HG03060 (cell line): Measurements from ENCODE around the gene PSKH1.
A peak's percentile ranks its signal among the peaks of the same experiment; 100 is the strongest.

Experiments used
- ATAC-seq: cut with Tn5 transposase; IDR thresholded peaks from one replicate; pipeline ENCODE4 v1.9.1; 2021; ENCODE audit warnings: low read depth, moderate number of reproducible peaks; ENCODE audit not compliant: unreplicated experiment

Gene PSKH1

GRCh38 chr16:67922740-67923139 lies 29.7 kb downstream of the PSKH1 start:
- ATAC-seq, result no peak

DNA sequence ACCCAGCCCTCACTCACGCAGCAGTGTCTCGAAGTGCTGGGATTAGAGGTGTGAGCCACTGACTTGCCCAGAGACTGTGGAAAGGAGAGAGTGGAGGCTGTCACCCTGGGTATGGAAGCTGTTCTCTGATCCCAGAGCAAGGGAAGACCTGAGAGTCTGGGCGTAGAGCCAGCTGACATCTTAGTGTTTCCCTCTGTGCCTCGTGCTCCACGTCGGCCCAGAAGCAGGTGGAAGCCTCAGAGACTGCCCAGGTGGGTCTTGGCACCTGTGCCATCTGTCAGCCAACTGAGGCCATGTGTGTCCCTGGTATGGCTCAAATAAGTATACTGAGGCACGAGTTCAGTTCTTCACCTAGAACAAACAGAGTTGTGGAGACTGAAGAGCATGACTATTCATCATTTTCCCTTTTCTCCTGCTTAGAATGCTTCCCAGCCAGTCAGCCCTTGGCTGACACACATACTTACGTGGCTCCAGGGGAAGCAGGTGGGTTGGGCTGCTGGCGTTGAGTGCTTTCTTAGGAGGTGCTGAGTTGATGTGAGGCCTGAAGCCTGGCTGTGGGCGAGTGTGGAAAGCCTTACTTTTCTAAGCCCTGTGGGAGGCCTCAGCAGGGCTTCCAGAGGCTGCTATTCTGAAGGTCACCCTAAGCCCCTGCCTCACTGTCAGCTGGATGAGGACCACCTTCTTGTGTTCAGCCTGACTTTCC lies 30.5 kb downstream of the PSKH1 start:
- no peak for ATAC-seq

DNA sequence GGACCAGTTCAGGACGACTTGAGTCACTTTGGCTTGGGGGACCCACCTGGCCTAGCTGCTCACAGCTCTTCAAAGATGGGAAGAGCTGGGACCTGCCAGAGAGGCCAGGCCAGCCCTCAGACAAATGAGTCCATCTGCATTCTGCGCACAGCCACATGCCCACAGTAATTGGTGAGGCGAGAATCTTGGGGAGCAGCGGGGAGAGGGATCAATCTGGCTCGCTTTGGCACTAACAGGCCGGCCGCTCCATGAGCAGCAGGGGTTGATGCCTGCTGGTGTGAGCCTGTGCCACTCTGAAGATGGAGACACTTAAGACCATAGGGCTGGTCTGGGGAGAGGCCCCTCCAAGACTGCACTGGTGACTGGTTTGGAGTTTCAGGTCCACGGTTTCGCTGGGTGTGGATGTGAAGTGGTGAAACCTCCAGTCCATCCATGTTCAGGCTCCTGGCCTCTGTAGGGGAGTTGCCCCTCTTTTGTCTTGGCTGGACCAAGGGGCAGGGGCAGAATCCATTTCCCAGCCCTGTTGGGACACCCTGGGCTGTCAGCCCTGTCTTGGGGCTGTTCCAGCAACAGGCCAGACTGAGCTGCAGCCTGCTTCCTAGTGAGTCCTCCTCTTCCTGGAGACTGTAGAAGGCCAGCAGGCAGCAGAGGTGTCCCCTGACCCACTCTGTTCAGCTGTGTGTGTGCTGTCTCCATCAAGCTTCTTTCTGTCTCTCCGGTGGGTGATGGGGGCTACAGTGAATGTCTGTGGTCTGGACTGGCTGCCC lies 31.3 kb downstream of the PSKH1 start:
- no peak for ATAC-seq

DNA sequence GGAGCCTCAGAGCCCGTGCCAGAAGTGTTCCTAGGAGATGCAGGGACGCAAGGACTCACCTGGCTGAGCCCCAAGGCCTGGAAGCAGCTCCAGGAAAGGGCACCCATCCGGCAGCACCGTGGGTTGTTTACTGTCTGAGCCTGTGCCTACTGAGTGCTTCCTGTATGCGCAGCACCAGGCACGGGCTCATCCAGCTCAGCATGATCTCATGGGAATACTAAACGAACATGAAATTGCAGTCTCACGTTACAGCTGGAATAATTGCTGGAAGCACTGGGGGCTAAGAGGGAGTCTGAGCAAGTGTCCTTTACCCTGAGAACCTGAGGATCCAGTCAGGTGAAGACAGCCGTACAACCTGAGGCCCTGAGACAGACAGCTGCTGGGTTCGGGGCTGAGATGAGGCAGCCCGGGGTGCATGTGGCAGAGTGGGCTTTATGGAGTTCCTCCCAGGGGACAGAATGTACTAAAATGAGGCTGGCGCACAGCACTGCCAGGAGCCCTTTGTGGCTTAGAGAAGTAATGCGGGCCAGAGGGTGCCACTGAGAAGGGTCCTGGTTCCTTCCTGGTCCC lies 33.2 kb downstream of the PSKH1 start:
- ATAC-seq, result no peak

DNA sequence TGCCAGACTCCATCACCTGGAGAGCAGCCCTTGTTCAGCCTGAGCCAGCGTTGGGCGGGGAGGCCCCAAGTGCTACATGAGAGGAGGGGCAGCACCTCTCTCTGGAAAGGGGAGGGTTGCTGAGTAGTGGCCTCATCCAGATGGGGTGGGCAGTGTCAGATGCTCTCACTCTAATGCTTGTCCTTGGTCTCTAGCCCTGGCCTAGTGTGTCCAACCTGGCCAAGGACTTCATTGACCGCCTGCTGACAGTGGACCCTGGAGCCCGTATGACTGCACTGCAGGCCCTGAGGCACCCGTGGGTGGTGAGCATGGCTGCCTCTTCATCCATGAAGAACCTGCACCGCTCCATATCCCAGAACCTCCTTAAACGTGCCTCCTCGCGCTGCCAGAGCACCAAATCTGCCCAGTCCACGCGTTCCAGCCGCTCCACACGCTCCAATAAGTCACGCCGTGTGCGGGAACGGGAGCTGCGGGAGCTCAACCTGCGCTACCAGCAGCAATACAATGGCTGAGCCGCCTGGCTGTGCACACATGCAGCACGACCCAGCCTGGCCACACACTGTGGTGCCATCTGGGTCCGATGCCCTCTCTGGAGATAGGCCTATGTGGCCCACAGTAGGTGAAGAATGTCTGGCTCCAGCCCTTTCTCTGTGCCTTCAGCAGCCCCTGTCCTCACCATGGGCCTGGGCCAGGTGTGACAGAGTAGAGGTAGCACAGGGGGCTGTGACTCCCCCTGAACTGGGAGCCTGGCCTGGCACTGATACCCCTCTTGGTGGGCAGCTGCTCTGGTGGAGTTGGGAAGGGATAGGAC lies 34.3 kb downstream of the PSKH1 start:
- ATAC-seq, result no peak

- no peak for ATAC-seq
These were observed 35.1 kb downstream of the PSKH1 start for GRCh38 chr16:67928147-67928546.

GRCh38 chr16:67928561-67929364 lies 35.7 kb downstream of the PSKH1 start:
- ATAC-seq, result no peak

- ATAC-seq, result no peak
These were observed 37.1 kb downstream of the PSKH1 start for GRCh38 chr16:67930191-67930590.

DNA sequence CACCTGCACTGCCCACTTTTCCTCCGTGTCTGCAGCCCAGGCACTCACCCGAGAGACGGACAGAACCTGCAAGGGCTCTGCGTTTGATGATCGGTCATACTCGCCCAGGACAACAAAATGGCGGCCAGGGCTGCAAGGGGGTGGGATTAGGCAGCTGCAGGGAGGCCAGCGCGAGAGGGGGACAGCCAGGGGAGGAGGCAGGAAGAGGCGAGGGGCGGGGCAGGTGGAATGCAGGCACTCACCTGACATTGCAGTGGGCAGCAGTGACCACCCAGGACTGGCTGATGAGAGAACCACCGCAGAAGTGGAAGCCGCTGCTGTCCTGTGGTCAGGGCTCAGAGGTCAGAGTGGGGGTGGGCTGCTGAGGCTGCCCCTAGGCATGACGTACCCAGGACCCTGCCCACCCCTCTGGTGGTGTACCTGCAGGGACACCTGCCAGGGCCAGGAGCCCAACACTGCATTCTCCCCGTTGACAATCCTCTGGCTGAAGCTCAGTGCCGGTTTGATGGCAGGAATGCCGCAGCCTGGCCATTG lies 37.7 kb downstream of the PSKH1 start:
- ATAC-seq, result no peak

DNA sequence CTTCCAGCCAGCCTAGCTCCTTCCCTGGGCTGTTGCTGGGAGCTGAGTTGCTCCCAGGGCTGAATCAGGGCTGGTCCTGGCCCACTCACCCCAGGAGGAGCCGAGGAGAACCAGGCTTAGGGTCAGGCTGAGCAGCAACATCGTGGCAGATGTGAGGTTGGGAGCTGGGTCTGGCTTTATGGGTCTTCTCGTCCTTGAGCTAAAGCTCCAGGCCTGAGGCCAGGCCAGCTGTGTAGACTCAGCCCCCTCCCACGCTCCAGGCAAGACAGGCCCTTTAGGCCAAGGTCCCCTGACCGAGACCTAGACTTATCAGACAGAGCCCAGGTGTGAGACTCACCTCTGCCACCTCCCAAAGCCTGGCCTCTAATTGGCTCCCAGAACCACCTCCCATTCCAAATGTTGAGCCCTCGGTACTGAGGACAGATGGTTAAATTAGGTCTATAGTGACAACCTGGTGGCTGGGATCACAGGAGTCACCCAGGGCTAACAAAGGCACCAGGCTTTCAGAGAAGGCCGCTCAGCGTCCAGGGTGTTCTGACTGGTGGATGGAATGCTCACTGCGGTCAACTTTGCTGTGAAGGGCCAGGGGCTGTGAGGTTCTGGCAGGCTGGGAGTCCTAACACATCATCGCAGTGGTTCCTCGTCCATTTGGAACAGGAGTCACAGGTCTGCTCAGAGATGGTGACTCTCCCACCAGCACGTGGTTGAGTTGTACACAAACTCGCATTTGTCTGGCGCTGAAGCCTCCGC lies 38.8 kb downstream of the PSKH1 start, which contains the start of gene CTRL:
TSS of gene CTRL (minus strand) at position 151 of the 750 bp plus-strand sequence. CDS start at position 141, 10 bp downstream.
- no peak for ATAC-seq

DNA sequence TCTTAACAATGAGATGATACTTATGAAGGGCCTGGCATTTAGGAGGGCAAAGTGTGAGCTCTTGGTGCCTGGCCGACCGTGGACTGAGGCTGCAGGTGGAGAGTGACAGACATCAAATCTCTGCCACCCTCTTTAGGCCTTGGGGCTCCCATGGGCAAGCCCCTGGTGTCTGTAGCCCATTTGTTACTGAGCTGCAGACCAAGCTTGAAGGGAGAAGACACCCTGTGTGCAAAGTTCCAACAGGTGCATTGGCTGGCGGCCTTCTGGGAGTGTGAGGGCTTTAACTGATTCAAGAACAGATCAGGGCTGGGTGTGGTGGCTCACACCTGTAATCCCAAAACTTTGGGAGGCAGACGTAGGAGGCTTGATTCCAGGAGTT lies 39.4 kb downstream of the PSKH1 start:
- no peak for ATAC-seq

GRCh38 chr16:67933805-67934204 lies 40.8 kb downstream of the PSKH1 start:
- ATAC-seq, result no peak

DNA sequence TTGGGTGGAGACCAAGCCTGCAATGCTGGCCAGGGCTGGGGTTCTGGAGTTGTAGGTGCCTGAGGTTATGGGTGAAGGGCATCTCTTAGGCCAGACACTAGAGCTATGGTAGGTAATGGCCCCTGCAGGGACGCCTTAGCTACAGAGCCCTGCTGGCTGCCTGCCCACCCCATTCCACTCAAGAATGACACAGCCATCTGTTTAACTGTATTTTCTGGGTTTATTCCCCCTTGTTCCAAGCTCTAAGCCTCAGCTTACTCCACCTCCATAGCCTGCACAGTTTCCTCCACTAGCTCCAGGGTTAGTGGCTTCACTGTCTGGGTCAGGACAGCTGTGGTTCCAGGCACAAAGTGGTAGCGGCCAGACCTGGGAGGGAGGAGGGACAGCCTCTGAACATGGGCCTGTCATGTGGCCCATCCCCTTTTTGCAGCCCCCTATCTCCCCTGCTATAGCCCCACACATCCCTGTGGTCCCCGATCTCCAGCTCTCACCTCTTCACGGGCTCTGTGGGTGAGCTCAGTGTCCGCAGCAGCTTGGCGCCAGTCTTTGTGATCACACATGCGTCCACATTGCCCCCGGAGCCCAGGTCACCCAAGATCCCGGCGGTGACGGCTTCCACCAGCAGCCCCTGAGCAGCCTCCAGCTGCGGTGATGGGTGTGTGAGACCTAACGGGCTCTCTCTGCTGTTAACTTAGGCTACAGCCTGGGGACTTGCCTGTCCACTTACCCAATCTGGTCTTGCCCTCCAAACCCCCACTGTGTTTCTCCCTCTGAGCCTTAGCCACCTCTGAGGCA lies 41.4 kb downstream of the PSKH1 start:
- no peak for ATAC-seq

GRCh38 chr16:67935101-67935401 lies 42.0 kb downstream of the PSKH1 start:
- ATAC-seq, result no peak

GRCh38 chr16:67935402-67936123 lies 42.5 kb downstream of the PSKH1 start:
- ATAC-seq, result peak; percentile 74

GRCh38 chr16:67936124-67936879 lies 43.2 kb downstream of the PSKH1 start, which contains the start of gene PSMB10:
Gene PSMB10, minus strand, starts transcription at chr16:67936850. Its CDS starts 101 bp downstream, at chr16:67936749.
- no peak for ATAC-seq
